GOT3 (cell line): Measurements from ENCODE around the gene UBE2I.
"Not testable (repeated sequence)": the region's sequence is repeated elsewhere in the genome, so short reads cannot be mapped to it uniquely, and the experiment has no call there.

Source experiments
- DNase-seq: peaks from one replicate; lab custom pipeline; 2025; ENCODE audit warnings: mixed read lengths; lab: John Stamatoyannopoulos, UW

Gene UBE2I

DNA sequence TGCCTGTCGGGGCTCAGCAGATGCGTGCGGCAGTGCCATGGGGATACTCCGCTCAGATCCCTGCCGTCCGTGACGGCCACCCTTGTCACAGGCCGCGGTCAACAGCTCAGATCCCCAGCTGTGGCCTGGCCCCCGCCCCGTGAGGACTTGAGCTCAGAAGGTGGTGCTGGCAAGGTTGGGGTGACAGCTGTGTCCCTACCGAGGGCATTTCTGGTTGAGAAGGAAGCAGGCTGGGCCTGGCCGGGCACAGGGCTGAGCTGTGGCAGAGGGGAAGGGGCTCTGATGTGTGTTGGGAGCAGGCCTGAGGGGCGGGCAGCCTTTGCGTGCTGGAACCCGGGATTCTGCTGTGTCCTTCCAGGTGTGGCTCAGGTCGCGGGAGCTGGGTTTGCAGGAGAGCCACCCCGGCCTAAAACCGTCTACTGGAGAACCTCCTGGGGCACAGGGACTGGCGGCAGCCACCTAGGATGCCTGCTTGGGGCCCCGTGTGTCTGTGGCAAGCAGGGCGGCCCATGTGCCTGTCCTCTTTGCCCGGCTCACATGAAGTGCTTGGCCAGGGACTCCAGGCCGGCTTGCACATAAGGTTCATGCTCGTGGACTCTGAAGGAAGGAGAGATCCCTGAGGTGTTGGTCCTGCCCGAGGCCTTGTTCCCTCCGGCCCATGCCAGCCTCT is 5.1 kb downstream of the UBE2I start:
- DNase-seq, result no peak

DNA sequence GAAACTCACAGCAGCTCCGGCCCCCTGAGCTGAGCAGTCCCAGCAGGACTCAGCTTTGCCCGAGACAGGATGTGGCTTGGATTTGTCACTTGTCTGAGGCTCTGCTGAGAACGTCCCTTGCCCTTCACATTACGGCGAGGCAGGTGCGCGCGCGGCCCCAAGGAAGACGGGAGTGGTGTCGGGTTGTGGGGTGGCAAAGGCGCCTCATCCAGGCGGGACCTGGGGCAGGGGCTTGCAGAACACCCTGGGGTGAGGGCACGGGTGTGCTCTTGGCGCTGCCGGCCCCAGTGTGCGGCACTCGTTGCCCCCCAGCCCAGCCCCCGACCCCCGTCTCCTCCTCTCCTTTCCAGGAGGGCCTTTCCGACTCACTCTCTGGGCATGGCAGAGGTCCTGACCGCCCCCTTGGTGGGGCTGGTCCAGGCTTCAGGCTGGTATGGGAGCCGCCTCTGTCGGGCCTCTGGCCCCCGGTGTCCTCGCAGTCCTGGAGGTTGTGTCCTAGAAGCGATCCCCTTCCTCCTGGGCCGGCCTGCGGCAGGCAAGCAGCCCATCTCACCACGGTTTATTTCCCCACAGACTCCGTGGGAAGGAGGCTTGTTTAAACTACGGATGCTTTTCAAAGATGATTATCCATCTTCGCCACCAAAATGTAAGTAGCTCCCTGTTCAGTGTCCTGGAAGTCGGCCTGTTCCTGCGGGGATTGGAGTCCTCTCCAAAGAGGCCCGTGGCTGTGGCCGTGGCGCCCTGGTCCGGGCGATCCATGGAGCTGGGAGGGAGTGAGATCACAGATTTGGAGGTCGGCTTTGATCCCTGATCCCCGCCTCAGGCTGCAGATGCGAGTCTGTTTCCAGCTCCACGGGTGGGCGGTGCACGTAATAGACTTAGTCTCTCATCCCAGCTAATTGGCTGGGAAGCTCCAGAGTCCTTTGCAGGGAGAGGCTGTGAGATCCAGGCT is 5.9 kb downstream of the UBE2I start:
- DNase-seq, result no peak

- DNase-seq, result no peak
Observed at GRCh38 chr16:1316033-1316405, 6.6 kb downstream of the UBE2I start.

DNA sequence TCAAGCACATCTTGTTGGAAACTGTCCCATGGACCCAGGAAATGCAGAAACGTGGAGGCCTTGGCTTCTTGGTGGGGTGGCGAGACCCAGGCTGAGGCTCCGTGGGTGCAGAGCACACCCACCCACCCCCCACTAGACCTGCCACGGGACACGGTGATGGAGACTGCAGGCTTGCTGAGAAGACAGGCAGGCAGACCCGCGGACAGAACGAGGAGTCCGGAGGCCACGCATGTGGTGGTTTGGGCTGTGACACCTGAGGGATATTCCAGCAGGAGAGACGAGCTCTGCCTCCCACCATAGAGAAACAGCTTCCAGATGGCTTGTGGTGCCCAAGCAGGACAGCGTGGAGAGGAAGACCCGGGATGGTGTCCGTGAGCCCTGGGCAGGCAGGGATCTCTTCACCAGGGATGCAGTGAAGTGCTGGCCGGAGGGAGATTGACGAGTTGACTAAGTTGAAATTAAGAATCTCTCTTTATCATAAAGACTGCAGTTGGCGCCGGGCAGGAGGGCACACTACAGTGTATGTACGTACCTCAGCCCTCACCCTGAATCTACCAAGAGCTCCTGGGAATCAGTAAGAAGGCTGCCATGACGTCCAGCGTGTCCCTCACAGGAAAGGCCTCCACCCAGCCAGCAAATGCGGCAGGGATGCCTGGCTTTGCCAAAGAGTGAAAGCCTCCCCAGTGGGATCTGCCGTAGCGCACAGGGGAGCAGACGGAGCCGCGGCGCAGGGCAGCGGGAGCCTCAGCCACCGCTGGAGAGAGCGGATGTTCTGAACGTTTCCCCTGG is 8.2 kb downstream of the UBE2I start:
- DNase-seq, result no peak

- no peak for DNase-seq
Observed at GRCh38 chr16:1318268-1318545, 8.8 kb downstream of the UBE2I start.

GRCh38 chr16:1319041-1319440 is 9.6 kb downstream of the UBE2I start:
- DNase-seq, result no peak

GRCh38 chr16:1320097-1320496 is 10.7 kb downstream of the UBE2I start:
- DNase-seq, result no peak

DNA sequence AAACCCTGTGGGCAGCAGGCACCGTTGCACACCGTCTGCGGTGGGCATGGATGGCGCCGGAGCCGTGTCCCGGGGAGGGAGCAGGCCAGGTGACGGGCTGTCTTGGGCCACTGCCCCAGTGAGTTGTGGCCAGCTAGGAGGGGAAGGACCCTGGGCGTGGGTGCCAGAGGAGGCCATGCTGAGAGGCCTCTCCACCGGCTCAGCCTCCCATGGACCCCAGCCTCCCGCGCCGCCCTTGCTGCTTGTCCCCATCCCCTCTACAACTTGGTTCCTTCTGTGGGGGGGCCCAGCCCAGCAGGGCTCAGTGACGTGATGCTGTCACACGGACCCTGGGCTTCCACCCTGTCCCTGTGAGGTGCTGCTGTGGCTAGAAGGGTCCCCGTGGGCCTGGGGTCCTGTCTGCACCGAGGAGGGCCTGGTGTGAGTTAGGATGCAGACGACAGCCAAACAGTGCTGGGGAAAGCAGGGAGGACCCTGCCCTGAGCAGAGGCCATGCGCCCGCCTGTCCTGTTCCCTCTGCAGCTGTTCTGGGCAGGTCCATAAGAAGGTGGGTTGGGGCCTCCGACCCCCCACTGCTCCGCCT is 11.3 kb downstream of the UBE2I start:
- DNase-seq, result no peak

GRCh38 chr16:1322407-1322806 is 13.0 kb downstream of the UBE2I start:
- DNase-seq, result no peak

- no peak for DNase-seq
Observed at GRCh38 chr16:1323296-1324239, 14.1 kb downstream of the UBE2I start.

GRCh38 chr16:1324286-1324826 is 14.9 kb downstream of the UBE2I start:
- no peak for DNase-seq

DNA sequence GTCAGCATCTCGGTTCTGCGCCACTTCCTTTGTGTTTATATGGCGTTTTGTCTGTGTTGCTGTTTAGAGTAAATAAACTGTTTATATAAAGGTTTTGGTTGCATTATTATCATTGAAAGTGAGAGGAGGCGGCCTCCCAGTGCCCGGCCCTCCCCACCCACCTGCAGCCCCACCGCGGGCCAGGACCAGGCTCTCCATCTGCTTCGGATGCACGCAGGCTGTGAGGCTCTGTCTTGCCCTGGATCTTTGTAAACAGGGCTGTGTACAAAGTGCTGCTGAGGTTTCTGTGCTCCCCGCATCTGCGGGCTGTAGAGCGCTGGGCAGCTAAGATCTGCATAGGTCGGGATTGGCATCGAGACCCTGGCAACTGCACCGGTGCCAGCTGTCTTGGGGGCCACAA is 15.8 kb downstream of the UBE2I start:
- DNase-seq, result no peak

DNA sequence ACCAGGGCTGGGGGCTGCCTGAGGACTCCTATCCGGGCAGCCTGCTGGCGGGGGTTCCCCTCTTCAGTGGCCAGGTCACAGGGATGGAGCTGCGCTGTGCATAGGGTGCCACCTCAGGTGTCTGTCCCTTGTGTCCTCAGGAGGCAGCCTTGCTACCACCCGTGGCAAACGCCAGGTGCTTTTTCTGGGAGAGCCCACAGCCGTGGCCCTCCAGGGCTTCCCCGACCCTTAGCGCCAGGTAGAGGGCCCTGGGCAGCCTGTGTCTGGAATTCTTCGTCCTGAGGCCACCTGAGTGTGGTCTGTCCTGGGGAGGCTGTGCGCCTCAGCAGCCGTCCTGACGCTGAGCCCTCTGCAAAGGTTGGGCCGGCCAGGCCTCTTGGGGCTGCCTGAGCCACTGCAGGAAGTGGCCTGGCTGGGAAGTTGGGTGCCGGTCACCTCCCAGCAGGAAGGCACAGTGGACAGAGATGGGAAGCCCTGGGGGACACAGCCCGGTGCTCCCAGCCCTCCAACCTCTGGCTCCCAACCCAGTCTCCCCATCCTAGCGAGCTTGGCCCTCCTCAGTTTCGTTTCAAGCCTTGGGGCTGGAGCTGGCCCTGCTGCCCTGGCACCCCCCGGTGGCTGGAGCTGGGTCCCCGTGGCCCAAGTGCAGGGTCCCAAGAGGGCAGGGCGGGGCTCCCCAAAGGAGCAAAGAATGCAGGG is 16.4 kb downstream of the UBE2I start:
- no peak for DNase-seq

DNA sequence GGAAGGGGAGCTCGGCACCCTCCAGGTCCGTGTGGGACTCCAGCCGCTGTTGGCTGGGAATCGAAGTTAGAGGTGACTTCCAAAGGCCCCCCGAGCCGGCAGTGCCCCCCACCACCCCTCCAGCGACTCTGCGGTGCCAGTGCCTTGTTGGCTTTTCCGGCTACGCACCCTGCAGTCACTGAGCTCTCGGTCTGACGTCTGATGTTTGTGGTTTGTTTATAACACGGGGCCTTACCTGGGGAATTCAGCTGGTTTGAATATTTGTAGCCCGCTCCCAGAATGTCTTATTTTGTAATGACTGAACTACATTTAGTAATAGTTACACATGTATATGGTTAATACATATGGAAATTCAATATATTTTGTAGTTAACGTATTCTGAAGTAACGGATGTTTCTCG is 17.0 kb downstream of the UBE2I start:
- no peak for DNase-seq

GRCh38 chr16:1326946-1327618 is 17.6 kb downstream of the UBE2I start:
- no peak for DNase-seq

- no peak for DNase-seq
Observed at GRCh38 chr16:1327619-1327947, 18.1 kb downstream of the UBE2I start.

GRCh38 chr16:1328136-1328535 is 18.7 kb downstream of the UBE2I start:
- DNase-seq, result not testable (repeated sequence)

- not testable (repeated sequence) for DNase-seq
Observed at GRCh38 chr16:1328961-1329360, 19.5 kb downstream of the UBE2I start.

- no peak for DNase-seq
Observed at GRCh38 chr16:1330260-1330914, 21.0 kb downstream of the UBE2I start.
